Mesodermal cell (in vitro differentiated cells): Measurements from ENCODE around the gene PRR13.

Experiments used
- H3K27ac ChIP-seq: 2 replicates; pipeline ENCODE4 v1.7.0; 2013; ENCODE audit warnings: mild to moderate bottlenecking, low read depth, low read length, moderate library complexity; ENCODE audit not compliant: severe bottlenecking
- H3K36me3 ChIP-seq: 2 replicates; pipeline ENCODE4 v1.7.1; 2013; ENCODE audit warnings: mild to moderate bottlenecking, low read length, moderate library complexity; ENCODE audit not compliant: control insufficient read depth, insufficient read depth
- H3K4me1 ChIP-seq: one replicate; pipeline ENCODE4 v1.7.1; 2013; ENCODE audit warnings: mild to moderate bottlenecking, low read length; ENCODE audit not compliant: insufficient read depth, control insufficient read depth, poor library complexity, severe bottlenecking
- H3K4me3 ChIP-seq: 2 replicates; pipeline ENCODE4 v1.7.0; 2013; ENCODE audit warnings: low read length, control low read depth, mild to moderate bottlenecking; ENCODE audit not compliant: insufficient read depth, poor library complexity, severe bottlenecking; ENCODE audit errors: extremely low read depth
- H3K9me3 ChIP-seq: 2 replicates; pipeline ENCODE4 v1.7.1; 2013; ENCODE audit warnings: mild to moderate bottlenecking, low read length, moderate library complexity; ENCODE audit not compliant: control insufficient read depth
- WGBS, 2 experiments: methylation state at CpG; one replicate each; pipeline ENCODE4 v1.1.5; 2013; ENCODE audit warnings: missing lambda C conversion rate in 2 of 2; ENCODE audit not compliant: insufficient coverage in 2 of 2; 5-methylcytosine and 5-hydroxymethylcytosine counted together

The PRR13 gene

DNA sequence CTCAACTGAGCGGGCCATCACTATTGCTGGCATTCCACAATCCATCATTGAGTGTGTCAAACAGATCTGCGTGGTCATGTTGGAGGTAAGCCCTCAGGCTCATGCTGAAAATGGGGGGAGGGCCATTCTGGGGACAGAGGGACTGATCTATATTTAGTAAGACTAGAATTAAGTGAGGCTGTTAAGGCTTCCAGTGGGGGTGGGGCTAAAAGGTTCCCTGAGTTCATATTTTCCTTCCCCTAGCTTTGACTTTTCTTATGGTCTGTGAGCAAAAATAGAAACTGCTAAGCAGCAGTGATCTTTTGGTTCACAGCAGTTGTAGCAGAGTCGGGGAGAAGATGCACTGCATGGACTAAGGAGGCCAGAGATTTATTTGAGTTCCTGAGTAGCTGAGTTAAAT, 19.5 kb downstream of the PRR13 start:
- H3K27ac ChIP-seq: no peak overlapping the region
- H3K9me3 ChIP-seq: no peaks in the 10 kb centered on the region
- no peak overlapping the region for H3K4me3 ChIP-seq
- 95 to 100% methylated on average over 1 to 3 of the region's 3 CpGs for WGBS, 2 experiments
- H3K36me3 ChIP-seq: peaks cover 98% of the 10 kb centered on the region
- peaks cover 13% of the 10 kb centered on the region for H3K4me1 ChIP-seq

GRCh38 chr12:53461591-53461990, 20.1 kb downstream of the PRR13 start:
- H3K9me3 ChIP-seq: no peaks in the 10 kb centered on the region
- no peak overlapping the region for H3K27ac ChIP-seq
- peaks cover 98% of the 10 kb centered on the region for H3K36me3 ChIP-seq
- H3K4me3 ChIP-seq: no peak overlapping the region
- H3K4me1 ChIP-seq: peaks cover 13% of the 10 kb centered on the region
- WGBS, 2 experiments: 94 to 95% methylated on average over 6 to 8 of the region's 8 CpGs

GRCh38 chr12:53462935-53463334, 21.4 kb downstream of the PRR13 start:
- WGBS, 2 experiments: 100% methylated on average over 2 of the region's 3 CpGs; no CpG with 5 or more reads in 1 of the 2 experiments
- H3K36me3 ChIP-seq: peaks cover 98% of the 10 kb centered on the region

GRCh38 chr12:53463802-53464560, 22.4 kb downstream of the PRR13 start:
- Histone ChIP-seq H3K4me3 (no peak overlapping the region), H3K9me3 (no peaks in the 10 kb centered on the region), H3K27ac (peak overlapping the region; percentile 8), H3K36me3 (peaks cover 98% of the 10 kb centered on the region), H3K4me1 (peaks cover 13% of the 10 kb centered on the region)
- WGBS, 2 experiments: 84 to 88% methylated on average over 3 to 4 of the region's 5 CpGs

More at GRCh38 chr12:53462935-53463334, 21.4 kb downstream of the PRR13 start:
- H3K27ac ChIP-seq: no peak overlapping the region
- H3K4me1 ChIP-seq: peaks cover 13% of the 10 kb centered on the region
- no peak overlapping the region for H3K4me3 ChIP-seq
- no peaks in the 10 kb centered on the region for H3K9me3 ChIP-seq

DNA sequence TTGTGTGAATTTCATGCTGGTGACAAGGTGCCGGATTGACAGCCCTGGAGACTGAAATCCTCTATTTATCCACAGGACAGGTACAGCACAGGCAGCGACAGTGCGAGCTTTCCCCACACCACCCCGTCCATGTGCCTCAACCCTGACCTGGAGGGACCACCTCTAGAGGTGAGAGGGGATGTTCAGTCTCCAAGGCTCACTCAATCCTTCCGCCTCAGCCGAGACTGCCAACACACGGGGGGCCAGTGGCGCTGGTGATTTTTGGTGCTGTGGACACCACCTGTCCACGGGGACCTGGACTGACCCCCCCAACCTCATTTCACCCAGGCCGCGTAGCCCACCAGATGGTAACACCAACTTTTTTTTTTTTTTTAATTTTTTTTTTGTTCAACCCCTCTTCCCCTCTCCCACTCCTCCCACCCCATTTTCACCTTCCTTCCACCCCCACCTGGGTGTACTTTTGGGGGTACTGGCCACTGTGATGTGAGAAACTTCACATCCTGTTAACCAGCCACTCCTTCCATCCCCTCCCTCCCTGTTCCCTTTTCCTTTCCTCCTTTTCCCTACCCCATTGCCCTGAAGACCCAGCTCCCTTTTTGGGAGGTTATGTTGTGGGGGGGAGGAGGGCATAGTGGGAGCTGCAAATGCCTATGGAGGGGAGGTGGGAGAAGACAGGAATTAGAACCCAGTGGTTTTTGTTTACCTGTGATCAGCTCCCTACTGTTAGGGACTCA, 23.3 kb downstream of the PRR13 start:
- Histone ChIP-seq H3K9me3 (no peaks in the 10 kb centered on the region), H3K4me1 (peaks cover 13% of the 10 kb centered on the region), H3K27ac (no peak overlapping the region), H3K36me3 (peaks cover 98% of the 10 kb centered on the region), H3K4me3 (no peak overlapping the region)
- 100% methylated on average over 11 of the region's 11 CpGs; no CpG with 5 or more reads in 1 of the 2 experiments for WGBS, 2 experiments

GRCh38 chr12:53465679-53466078, 24.1 kb downstream of the PRR13 start:
- WGBS, 2 experiments: 100% methylated on average over 1 to 2 of the region's 2 CpGs
- Histone ChIP-seq H3K36me3 (peaks cover 98% of the 10 kb centered on the region), H3K27ac (no peak overlapping the region), H3K4me1 (peaks cover 13% of the 10 kb centered on the region), H3K4me3 (no peak overlapping the region), H3K9me3 (no peaks in the 10 kb centered on the region)

DNA sequence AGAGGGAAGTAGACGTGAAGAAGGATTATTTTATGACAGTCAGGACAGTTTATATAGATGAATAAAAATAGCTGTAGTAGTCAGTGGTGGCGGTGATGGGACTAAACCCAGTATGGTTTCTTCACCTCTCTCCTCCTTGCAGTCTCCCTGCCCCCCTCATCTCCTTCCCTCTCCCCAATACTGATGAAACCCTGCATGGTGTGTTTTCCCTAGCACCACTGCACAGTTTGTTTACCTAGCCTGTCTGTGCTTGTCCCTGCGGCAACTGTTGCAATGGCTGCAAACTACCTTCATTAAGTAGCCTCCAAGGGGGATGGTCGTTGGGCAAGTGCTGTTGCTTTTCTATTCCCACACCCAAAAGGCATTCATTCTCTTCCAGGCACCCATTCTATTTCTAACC, 25.1 kb downstream of the PRR13 start:
- Histone ChIP-seq H3K4me1 (peaks cover 8% of the 10 kb centered on the region), H3K27ac (no peak overlapping the region), H3K9me3 (no peaks in the 10 kb centered on the region), H3K36me3 (peaks cover 98% of the 10 kb centered on the region), H3K4me3 (no peak overlapping the region)
- 100% methylated on average over 2 of the region's 4 CpGs for WGBS, 2 experiments

DNA sequence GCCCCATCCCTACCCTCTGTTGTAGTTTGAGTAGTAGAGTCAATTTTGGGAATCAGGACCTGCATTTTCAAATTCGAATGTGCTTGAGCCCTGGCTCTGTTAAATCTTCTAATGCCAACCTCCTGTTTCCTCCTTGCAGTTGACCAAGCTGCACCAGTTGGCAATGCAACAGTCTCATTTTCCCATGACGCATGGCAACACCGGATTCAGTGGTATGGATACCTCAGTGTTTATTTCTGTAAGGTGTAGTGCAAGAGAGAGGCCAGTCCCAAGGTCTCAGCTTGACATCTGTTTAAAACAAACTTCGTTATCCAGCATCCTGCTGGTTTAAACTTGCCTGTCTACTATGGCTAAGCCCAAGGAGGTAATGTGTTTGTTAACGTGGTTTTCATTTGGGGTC, 25.5 kb downstream of the PRR13 start:
- WGBS, 2 experiments: 93 to 97% methylated on average over 5 of the region's 5 CpGs
- Histone ChIP-seq H3K4me3 (no peak overlapping the region), H3K27ac (no peak overlapping the region), H3K9me3 (no peaks in the 10 kb centered on the region), H3K4me1 (peaks cover 8% of the 10 kb centered on the region), H3K36me3 (peaks cover 99% of the 10 kb centered on the region)

- Histone ChIP-seq H3K36me3 (peaks cover 99% of the 10 kb centered on the region), H3K4me3 (no peak overlapping the region), H3K4me1 (peaks cover 8% of the 10 kb centered on the region), H3K9me3 (no peaks in the 10 kb centered on the region), H3K27ac (no peak overlapping the region)
- 100% methylated on average over 1 of the region's 2 CpGs; no CpG with 5 or more reads in 1 of the 2 experiments for WGBS, 2 experiments
Measured at GRCh38 chr12:53467880-53468279, 26.3 kb downstream of the PRR13 start.

- Histone ChIP-seq H3K9me3 (no peaks in the 10 kb centered on the region), H3K27ac (no peak overlapping the region), H3K4me3 (no peak overlapping the region), H3K36me3 (peaks cover 99% of the 10 kb centered on the region), H3K4me1 (peaks cover 8% of the 10 kb centered on the region)
- 100% methylated on average over 1 of the region's 1 CpG; no CpG with 5 or more reads in 1 of the 2 experiments for WGBS, 2 experiments
Measured at GRCh38 chr12:53468282-53468681, 26.7 kb downstream of the PRR13 start.
